Ishikawa (cell line): ENCODE data around the gene GLT8D1.

ENCODE experiments used
- CEBPB ChIP-seq: IDR thresholded peaks from 2 replicates; pipeline ENCODE4 v1.6.1; 2012
- CREB1 ChIP-seq: IDR thresholded peaks from 2 replicates; pipeline ENCODE4 v1.6.1; 2012; ENCODE audit warnings: low read depth
- EGR1 ChIP-seq: IDR thresholded peaks from 2 replicates; pipeline ENCODE4 v1.6.1; 2012
- EP300 ChIP-seq: IDR thresholded peaks from 2 replicates; pipeline ENCODE4 v1.6.1; 2012; ENCODE audit warnings: borderline replicate concordance
- FOXM1 ChIP-seq: IDR thresholded peaks from 2 replicates; pipeline ENCODE4 v1.6.1; 2012; ENCODE audit warnings: low read depth, borderline replicate concordance
- NFIC ChIP-seq: IDR thresholded peaks from 2 replicates; pipeline ENCODE4 v1.6.1; 2012
- RAD21 ChIP-seq: IDR thresholded peaks from 2 replicates; pipeline ENCODE4 v1.6.1; 2012; ENCODE audit warnings: low read depth
- TAF1 ChIP-seq: IDR thresholded peaks from 2 replicates; pipeline ENCODE4 v1.6.1; 2012; ENCODE audit warnings: low read depth, mild to moderate bottlenecking
- TCF12 ChIP-seq: IDR thresholded peaks from 2 replicates; pipeline ENCODE4 v1.6.1; 2012; ENCODE audit warnings: low read depth
- TEAD4 ChIP-seq: IDR thresholded peaks from 2 replicates; pipeline ENCODE4 v1.6.1; 2012
- YY1 ChIP-seq: IDR thresholded peaks from 2 replicates; pipeline ENCODE4 v1.6.1; 2012; ENCODE audit warnings: low read depth
- ZBTB7A ChIP-seq: IDR thresholded peaks from 2 replicates; pipeline ENCODE4 v1.6.1; 2012; ENCODE audit warnings: low read depth
- TF ChIP-seq, protein P1 (sequence below): IDR thresholded peaks from 2 replicates; pipeline ENCODE4 v1.6.1; 2012
- TF ChIP-seq, protein P2 (sequence below): IDR thresholded peaks from 2 replicates; pipeline ENCODE4 v1.6.1; 2012; ENCODE audit warnings: low read depth, mild to moderate bottlenecking
- TF ChIP-seq, protein P3 (sequence below): IDR thresholded peaks from 2 replicates; pipeline ENCODE4 v1.6.1; 2012

The GLT8D1 gene

DNA sequence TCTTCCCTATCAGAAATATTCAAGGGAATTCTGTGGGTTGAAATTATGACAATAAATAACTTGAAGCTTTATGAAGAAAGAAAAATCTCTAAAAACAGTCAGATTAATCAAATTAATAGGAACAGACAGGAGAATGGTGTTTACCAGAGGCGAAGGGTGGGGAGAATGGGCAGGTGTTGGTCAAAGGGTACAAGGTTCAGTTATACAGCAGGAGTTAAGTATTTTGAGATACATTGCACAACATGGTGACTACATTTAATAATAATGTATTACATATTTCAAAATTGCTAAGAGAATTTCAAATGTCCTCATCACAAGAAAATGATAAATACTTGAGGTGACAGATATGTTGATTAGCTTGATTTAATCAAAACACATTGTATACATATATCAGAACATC is 18.9 kb upstream of the GLT8D1 start:
- TF ChIP-seq CREB1 = no peak
- TF ChIP-seq, protein P1, sequence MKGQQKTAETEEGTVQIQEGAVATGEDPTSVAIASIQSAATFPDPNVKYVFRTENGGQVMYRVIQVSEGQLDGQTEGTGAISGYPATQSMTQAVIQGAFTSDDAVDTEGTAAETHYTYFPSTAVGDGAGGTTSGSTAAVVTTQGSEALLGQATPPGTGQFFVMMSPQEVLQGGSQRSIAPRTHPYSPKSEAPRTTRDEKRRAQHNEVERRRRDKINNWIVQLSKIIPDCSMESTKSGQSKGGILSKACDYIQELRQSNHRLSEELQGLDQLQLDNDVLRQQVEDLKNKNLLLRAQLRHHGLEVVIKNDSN = no peak
- TF ChIP-seq TCF12 = no peak
- no peak for TF ChIP-seq RAD21
- no peak for TF ChIP-seq TEAD4
- TF ChIP-seq YY1 = no peak
- no peak for TF ChIP-seq EGR1
- TF ChIP-seq EP300 = no peak
- no peak for TF ChIP-seq ZBTB7A
- no peak for TF ChIP-seq FOXM1

DNA sequence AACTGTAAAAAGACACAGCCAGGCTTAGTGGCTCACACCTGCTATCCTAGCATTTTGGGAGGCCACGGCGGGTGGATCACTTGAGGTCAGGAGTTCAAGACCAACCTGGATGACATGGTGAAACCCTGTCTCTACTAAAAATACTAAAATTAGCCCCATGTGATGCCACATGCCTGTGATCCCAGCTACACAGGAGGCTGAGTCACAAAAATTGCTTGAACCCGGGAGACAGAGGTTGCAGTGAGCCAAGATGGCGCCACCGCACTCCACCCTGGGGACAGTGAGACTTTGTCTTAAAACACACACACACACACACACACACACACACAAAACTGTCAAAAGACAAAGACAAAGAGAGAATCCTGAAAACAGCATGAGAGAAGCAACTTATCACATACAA is 18.3 kb upstream of the GLT8D1 start:
- no peak for TF ChIP-seq YY1
- no peak for TF ChIP-seq RAD21
- no peak for TF ChIP-seq EP300
- TF ChIP-seq CREB1 = no peak
- no peak for TF ChIP-seq TCF12
- TF ChIP-seq, protein P2, sequence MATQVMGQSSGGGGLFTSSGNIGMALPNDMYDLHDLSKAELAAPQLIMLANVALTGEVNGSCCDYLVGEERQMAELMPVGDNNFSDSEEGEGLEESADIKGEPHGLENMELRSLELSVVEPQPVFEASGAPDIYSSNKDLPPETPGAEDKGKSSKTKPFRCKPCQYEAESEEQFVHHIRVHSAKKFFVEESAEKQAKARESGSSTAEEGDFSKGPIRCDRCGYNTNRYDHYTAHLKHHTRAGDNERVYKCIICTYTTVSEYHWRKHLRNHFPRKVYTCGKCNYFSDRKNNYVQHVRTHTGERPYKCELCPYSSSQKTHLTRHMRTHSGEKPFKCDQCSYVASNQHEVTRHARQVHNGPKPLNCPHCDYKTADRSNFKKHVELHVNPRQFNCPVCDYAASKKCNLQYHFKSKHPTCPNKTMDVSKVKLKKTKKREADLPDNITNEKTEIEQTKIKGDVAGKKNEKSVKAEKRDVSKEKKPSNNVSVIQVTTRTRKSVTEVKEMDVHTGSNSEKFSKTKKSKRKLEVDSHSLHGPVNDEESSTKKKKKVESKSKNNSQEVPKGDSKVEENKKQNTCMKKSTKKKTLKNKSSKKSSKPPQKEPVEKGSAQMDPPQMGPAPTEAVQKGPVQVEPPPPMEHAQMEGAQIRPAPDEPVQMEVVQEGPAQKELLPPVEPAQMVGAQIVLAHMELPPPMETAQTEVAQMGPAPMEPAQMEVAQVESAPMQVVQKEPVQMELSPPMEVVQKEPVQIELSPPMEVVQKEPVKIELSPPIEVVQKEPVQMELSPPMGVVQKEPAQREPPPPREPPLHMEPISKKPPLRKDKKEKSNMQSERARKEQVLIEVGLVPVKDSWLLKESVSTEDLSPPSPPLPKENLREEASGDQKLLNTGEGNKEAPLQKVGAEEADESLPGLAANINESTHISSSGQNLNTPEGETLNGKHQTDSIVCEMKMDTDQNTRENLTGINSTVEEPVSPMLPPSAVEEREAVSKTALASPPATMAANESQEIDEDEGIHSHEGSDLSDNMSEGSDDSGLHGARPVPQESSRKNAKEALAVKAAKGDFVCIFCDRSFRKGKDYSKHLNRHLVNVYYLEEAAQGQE = no peak
- TF ChIP-seq ZBTB7A = no peak
- TF ChIP-seq CEBPB = no peak
- no peak for TF ChIP-seq NFIC
- no peak for TF ChIP-seq TEAD4
- no peak for TF ChIP-seq EGR1
- TF ChIP-seq TAF1 = no peak
- TF ChIP-seq, protein P1 = no peak
- no peak for TF ChIP-seq FOXM1
- TF ChIP-seq, protein P3, sequence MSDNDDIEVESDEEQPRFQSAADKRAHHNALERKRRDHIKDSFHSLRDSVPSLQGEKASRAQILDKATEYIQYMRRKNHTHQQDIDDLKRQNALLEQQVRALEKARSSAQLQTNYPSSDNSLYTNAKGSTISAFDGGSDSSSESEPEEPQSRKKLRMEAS = no peak

DNA sequence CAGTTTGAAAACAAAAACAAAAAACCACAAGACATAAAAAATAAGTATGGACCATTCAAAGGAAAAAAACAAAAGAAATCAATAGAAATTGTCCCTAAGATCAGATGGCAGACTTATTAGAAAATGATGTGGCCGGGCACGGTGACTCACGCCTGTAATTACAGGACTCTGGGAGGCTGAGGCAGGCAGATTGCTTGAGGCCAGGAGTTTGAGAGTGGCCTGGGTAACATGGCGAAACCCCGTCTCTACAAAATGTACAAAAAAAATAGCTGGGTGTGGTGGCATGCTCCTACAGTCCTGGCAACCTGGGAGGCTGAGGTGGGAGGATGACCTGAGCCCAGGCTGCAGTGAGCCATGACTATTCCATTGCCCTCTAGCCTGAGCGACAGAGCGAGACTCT is 16.9 kb upstream of the GLT8D1 start:
- no peak for TF ChIP-seq NFIC
- TF ChIP-seq, protein P3 = no peak

DNA sequence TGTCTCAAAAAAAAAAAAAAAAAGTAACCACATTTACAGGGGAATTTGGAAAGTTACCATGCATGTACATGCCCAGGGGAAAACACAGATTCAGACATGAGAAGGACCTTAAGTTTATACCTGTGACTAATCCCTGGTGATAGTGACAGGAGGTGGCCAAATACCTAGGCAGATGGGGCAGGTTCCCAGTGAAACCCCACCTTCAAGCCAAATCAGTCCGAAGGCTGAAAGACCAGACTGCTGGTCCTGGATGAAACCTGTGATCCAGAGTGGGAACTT is 16.1 kb upstream of the GLT8D1 start:
- TF ChIP-seq FOXM1 (no peak), NFIC (no peak), CREB1 (no peak), YY1 (no peak), TEAD4 (no peak)

DNA sequence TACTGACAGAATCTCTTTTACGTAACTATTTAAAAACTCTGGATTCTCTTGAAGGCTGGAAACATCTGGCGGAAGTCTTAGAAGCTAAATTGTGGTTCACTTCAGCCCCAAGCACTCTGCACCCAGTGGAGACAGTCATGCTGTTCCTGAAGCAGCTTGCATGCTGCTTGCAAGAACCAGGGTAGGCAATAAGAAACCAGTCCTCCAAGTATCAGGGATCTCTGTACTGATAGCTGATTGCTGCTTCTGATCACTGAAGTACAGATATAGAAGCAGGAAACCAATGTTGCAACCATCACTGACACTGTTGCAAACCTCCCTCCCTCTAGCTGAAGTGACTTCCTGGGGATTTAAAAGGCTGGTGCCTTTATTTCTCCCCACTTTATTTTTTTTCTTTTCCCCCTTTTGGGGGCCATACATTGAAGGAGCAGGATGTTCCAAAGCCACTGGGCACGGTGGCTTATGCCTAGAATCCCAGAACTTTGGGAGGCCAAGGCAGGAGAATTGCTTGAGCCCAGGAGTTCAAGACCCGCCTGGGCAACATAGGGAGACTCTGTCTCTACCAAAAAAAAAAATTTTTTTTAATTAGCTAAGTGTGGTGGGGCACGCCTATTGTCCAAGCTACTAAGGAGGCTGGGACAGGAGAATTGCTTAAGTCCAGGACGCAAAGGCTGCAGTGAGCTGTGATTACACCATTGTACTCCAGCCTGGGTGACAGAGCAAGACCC is 15.6 kb upstream of the GLT8D1 start:
- TF ChIP-seq, protein P3 = no peak
- TF ChIP-seq EGR1 (no peak), RAD21 (no peak), TAF1 (no peak), TEAD4 (no peak), YY1 (no peak), FOXM1 (no peak)
- TF ChIP-seq, protein P1 = no peak
- TF ChIP-seq, protein P2 = no peak

DNA sequence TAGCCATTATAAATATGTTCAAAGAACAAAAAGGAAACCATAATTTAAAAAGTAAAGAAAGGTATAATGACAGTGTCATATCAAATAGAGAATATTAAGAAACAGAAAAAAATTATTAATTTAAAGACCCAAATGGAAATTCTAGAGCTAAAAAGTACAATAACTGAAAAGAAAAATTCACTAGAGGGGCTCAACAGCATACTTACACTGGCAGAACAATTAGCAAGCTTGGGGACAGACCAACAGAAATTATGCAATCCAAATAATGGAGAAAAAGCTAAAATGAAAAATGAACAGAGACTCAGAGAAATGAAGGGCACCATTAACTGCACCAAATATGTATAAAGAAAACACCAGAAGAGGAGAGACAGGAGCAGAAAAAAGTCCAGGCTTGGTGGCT is 14.0 kb upstream of the GLT8D1 start:
- TF ChIP-seq YY1 (no peak), TAF1 (no peak), NFIC (no peak), RAD21 (no peak), ZBTB7A (no peak), CREB1 (no peak), EP300 (no peak), CEBPB (no peak)
- TF ChIP-seq, protein P1 = no peak
- TF ChIP-seq, protein P3 = no peak
